HG03135 (cell line): ENCODE results near the gene MPV17L.
"Not testable (repeated sequence)": the region's sequence is repeated elsewhere in the genome, so short reads cannot be mapped to it uniquely, and the experiment has no call there.

Experiments used
- ATAC-seq: cut with Tn5 transposase; IDR thresholded peaks from one replicate; pipeline ENCODE4 v1.9.1; 2021; ENCODE audit warnings: mild to moderate bottlenecking, moderate library complexity; ENCODE audit not compliant: unreplicated experiment

The MPV17L gene

GRCh38 chr16:15395631-15396508 is at the start of gene MPV17L:
Gene MPV17L (plus strand): TSS chr16:15395754. CDS start chr16:15395898, 144 bp downstream.
- not testable (repeated sequence) for ATAC-seq

- ATAC-seq = not testable (repeated sequence)
Measured at GRCh38 chr16:15348721-15349120, 46.8 kb upstream of the MPV17L start.

GRCh38 chr16:15351251-15351650 is 44.3 kb upstream of the MPV17L start:
- ATAC-seq = not testable (repeated sequence)

GRCh38 chr16:15351745-15352144 is 43.8 kb upstream of the MPV17L start:
- ATAC-seq = not testable (repeated sequence)

- not testable (repeated sequence) for ATAC-seq
Measured at GRCh38 chr16:15352852-15353251, 42.7 kb upstream of the MPV17L start.

- ATAC-seq = not testable (repeated sequence)
Measured at GRCh38 chr16:15354846-15355245, 40.7 kb upstream of the MPV17L start.

- ATAC-seq = not testable (repeated sequence)
Measured at GRCh38 chr16:15357495-15357894, 38.1 kb upstream of the MPV17L start.

- ATAC-seq = not testable (repeated sequence)
Measured at GRCh38 chr16:15378194-15378593, 17.4 kb upstream of the MPV17L start, which contains the start of gene NPIPA5. Gene NPIPA5 (minus strand): TSS chr16:15378294. CDS start chr16:15378294, 0 bp downstream.

- ATAC-seq = not testable (repeated sequence)
Measured at GRCh38 chr16:15382810-15383209, 12.7 kb upstream of the MPV17L start.

- ATAC-seq = not testable (repeated sequence)
Measured at GRCh38 chr16:15388060-15388459, 7.5 kb upstream of the MPV17L start.

GRCh38 chr16:15389916-15390315 is 5.6 kb upstream of the MPV17L start:
- not testable (repeated sequence) for ATAC-seq

GRCh38 chr16:15393025-15393424 is 2.5 kb upstream of the MPV17L start:
- ATAC-seq = not testable (repeated sequence)

GRCh38 chr16:15396509-15396829 is 915 bp downstream of the MPV17L start:
- not testable (repeated sequence) for ATAC-seq

- ATAC-seq = no peak
Measured at GRCh38 chr16:15396948-15397594, 1.5 kb downstream of the MPV17L start.

GRCh38 chr16:15398618-15399316 is 3.2 kb downstream of the MPV17L start:
- no peak for ATAC-seq

- ATAC-seq = no peak
Measured at GRCh38 chr16:15399317-15399716, 3.8 kb downstream of the MPV17L start.

- ATAC-seq = not testable (repeated sequence)
Measured at GRCh38 chr16:15400314-15400713, 4.8 kb downstream of the MPV17L start.

GRCh38 chr16:15401972-15402371 is 6.4 kb downstream of the MPV17L start:
- no peak for ATAC-seq

- no peak for ATAC-seq
Measured at GRCh38 chr16:15403392-15403995, 7.9 kb downstream of the MPV17L start.

- not testable (repeated sequence) for ATAC-seq
Measured at GRCh38 chr16:15404091-15404490, 8.5 kb downstream of the MPV17L start.

- ATAC-seq = no peak
Measured at GRCh38 chr16:15404792-15405191, 9.2 kb downstream of the MPV17L start.
